NB4 (cell line): ENCODE results near the gene TMEM178A.

Experiments used
- DNase-seq: peaks from one replicate; pipeline ENCODE4 v3.0.0; 2010; ENCODE audit warnings: low read depth
- H3K4me3 ChIP-seq: one replicate; pipeline ENCODE4 v1.5.1; 2011; ENCODE audit warnings: mild to moderate bottlenecking, low read depth, low read length, moderate library complexity
- CTCF ChIP-seq: IDR thresholded peaks from one replicate; pipeline ENCODE4 v1.5.1; 2012; ENCODE audit warnings: low read depth, low read length
- MAX ChIP-seq: IDR thresholded peaks from 2 replicates; pipeline ENCODE4 v1.6.1; 2011; ENCODE audit warnings: low read depth, low read length
- MYC ChIP-seq: IDR thresholded peaks from 2 replicates; pipeline ENCODE4 v1.6.1; 2011; ENCODE audit warnings: low read depth, low read length
- POLR2A ChIP-seq: IDR thresholded peaks from 2 replicates; pipeline ENCODE4 v1.6.1; 2011; ENCODE audit warnings: mild to moderate bottlenecking; ENCODE audit not compliant: insufficient read length; ENCODE audit errors: extremely low read depth

The TMEM178A gene

GRCh38 chr2:39719317-39719716 lies 53.6 kb downstream of the TMEM178A start:
- H3K4me3 ChIP-seq, result no peak overlapping the region
- DNase-seq, result no peak
- TF ChIP-seq CTCF (no peak), MAX (no peak), POLR2A (no peak), MYC (no peak)

GRCh38 chr2:39720970-39721369 lies 55.3 kb downstream of the TMEM178A start:
- TF ChIP-seq MYC (no peak), CTCF (no peak), MAX (no peak), POLR2A (no peak)
- no peak for DNase-seq
- no peak overlapping the region for H3K4me3 ChIP-seq

- DNase-seq, result no peak
- TF ChIP-seq MYC (no peak), POLR2A (no peak), CTCF (no peak), MAX (no peak)
- H3K4me3 ChIP-seq, result no peak overlapping the region
These were observed 57.8 kb downstream of the TMEM178A start for GRCh38 chr2:39723497-39723896.

GRCh38 chr2:39723946-39724827 lies 58.5 kb downstream of the TMEM178A start:
- TF ChIP-seq POLR2A (no peak), MYC (no peak), CTCF (no peak), MAX (no peak)
- no peak for DNase-seq
- no peak overlapping the region for H3K4me3 ChIP-seq

GRCh38 chr2:39724828-39725144 lies 59.1 kb downstream of the TMEM178A start:
- DNase-seq, result no peak
- H3K4me3 ChIP-seq, result no peak overlapping the region
- no peak for TF ChIP-seq POLR2A
- TF ChIP-seq MYC, result no peak
- no peak for TF ChIP-seq CTCF
- no peak for TF ChIP-seq MAX
